ENCODE results near the gene SPACDR. TPM values are rescaled to one million over a fixed set of nuclear protein-coding genes. Genes with fewer than 3 reads are reported as not detected.

Gene SPACDR
- polyA plus RNA-seq, 1 donor (not counting 4 experiments of a cell fraction or from before 2014, with no cell fraction given), result 0.37 TPM

GRCh38 chr7:100493476-100494264 lies 29.6 kb upstream of the SPACDR start:
- Histone ChIP-seq H3K4me2 (ENCODE audit: control insufficient read depth, extremely low read depth, insufficient read depth, low read depth, low read length) (peak overlapping the region; percentile 64), H3K4me3 (ENCODE audit: control insufficient read depth in 2 of 3, extremely low read depth in 1 of 3, insufficient read depth in 2 of 3, low read depth in 1 of 3, low read length in 3 of 3) (peak overlapping the region; percentile 14 to 42 (median 29)), H3K79me2 (ENCODE audit: control insufficient read depth, insufficient read depth, low read length) (no peaks in the 10 kb centered on the region), H3K27ac (ENCODE audit: control insufficient read depth, insufficient read depth, low read length) (no peak overlapping the region), H3K4me1 (ENCODE audit: control insufficient read depth, extremely low read depth, insufficient read depth, low read length) (peaks cover 12% of the 10 kb centered on the region), H3K9me1 (ENCODE audit: control insufficient read depth, extremely low read depth, insufficient read depth, low read length) (no peaks in the 10 kb centered on the region), H3K27me3 (ENCODE audit: control insufficient read depth, extremely low read depth, insufficient read depth, low read length) (no peaks in the 10 kb centered on the region), H3K36me3 (ENCODE audit: control insufficient read depth in 2 of 2, extremely low read depth in 1 of 2, insufficient read depth in 2 of 2, low read length in 2 of 2) (no peaks in the 10 kb centered on the region), H3K9me3 (ENCODE audit: control insufficient read depth, low read depth, low read length) (no peaks in the 10 kb centered on the region), H2AFZ (ENCODE audit: control insufficient read depth, low read length) (peak overlapping the region; percentile 70), H3K9ac (ENCODE audit: control insufficient read depth, extremely low read depth, insufficient read depth, low read length) (no peak overlapping the region), H4K20me1 (ENCODE audit: control insufficient read depth, extremely low read depth, insufficient read depth, low read length) (no peaks in the 10 kb centered on the region)
- TF ChIP-seq EZH2 (IDR thresholded peaks at IDR 0.05; ENCODE audit: low read length), result no peak
- TF ChIP-seq CTCF (optimal IDR thresholded peaks at IDR 0.05 in 1 of 3, IDR thresholded peaks at IDR 0.05 in 1 of 3, conservative IDR thresholded peaks at IDR 0.05 in 1 of 3; ENCODE audit: extremely low read depth in 1 of 3, insufficient read depth in 2 of 3, low read length in 3 of 3), result peak in 2 of 3 experiments; percentile 3 to 17
- no peak for DNase-seq (ENCODE audit: low read depth, low spot score)
- dilution Hi-C loops (cut with MboI; ENCODE audit: extremely low pct_ligation_motif_present, low sequenced_read_pairs), result no loop called here
- no peak for FAIRE-seq

- Histone ChIP-seq H3K9ac (ENCODE audit: control insufficient read depth, extremely low read depth, insufficient read depth, low read length) (no peak overlapping the region), H3K9me3 (ENCODE audit: control insufficient read depth, low read depth, low read length) (no peaks in the 10 kb centered on the region), H3K36me3 (ENCODE audit: control insufficient read depth in 2 of 2, extremely low read depth in 1 of 2, insufficient read depth in 2 of 2, low read length in 2 of 2) (no peaks in the 10 kb centered on the region), H3K27me3 (ENCODE audit: control insufficient read depth, extremely low read depth, insufficient read depth, low read length) (no peaks in the 10 kb centered on the region), H4K20me1 (ENCODE audit: control insufficient read depth, extremely low read depth, insufficient read depth, low read length) (no peaks in the 10 kb centered on the region), H3K27ac (ENCODE audit: control insufficient read depth, insufficient read depth, low read length) (no peak overlapping the region), H3K4me2 (ENCODE audit: control insufficient read depth, extremely low read depth, insufficient read depth, low read depth, low read length) (peak overlapping the region; percentile 64), H3K4me1 (ENCODE audit: control insufficient read depth, extremely low read depth, insufficient read depth, low read length) (peaks cover 12% of the 10 kb centered on the region), H3K9me1 (ENCODE audit: control insufficient read depth, extremely low read depth, insufficient read depth, low read length) (no peaks in the 10 kb centered on the region), H3K4me3 (ENCODE audit: control insufficient read depth in 2 of 3, extremely low read depth in 1 of 3, insufficient read depth in 2 of 3, low read depth in 1 of 3, low read length in 3 of 3) (peak overlapping the region in 2 of 3 experiments; percentile 29 to 42), H2AFZ (ENCODE audit: control insufficient read depth, low read length) (peak overlapping the region; percentile 70), H3K79me2 (ENCODE audit: control insufficient read depth, insufficient read depth, low read length) (no peaks in the 10 kb centered on the region)
- dilution Hi-C loops (cut with MboI; ENCODE audit: extremely low pct_ligation_motif_present, low sequenced_read_pairs), result no loop called here
- DNase-seq (ENCODE audit: low read depth, low spot score), result no peak
- no peak for FAIRE-seq
- TF ChIP-seq CTCF (optimal IDR thresholded peaks at IDR 0.05 in 1 of 3, IDR thresholded peaks at IDR 0.05 in 1 of 3, conservative IDR thresholded peaks at IDR 0.05 in 1 of 3; ENCODE audit: extremely low read depth in 1 of 3, insufficient read depth in 2 of 3, low read length in 3 of 3) (no peak), EZH2 (IDR thresholded peaks at IDR 0.05; ENCODE audit: low read length) (no peak)
Measured at GRCh38 chr7:100492738-100493475, 28.8 kb upstream of the SPACDR start.

All from keratinocyte (primary cell).